Anterior cingulate cortex (tissue), 58 donors: ENCODE results near the gene AUH.
"Not testable (repeated sequence)": the region's sequence is repeated elsewhere in the genome, so short reads cannot be mapped to it uniquely, and the experiment has no call there.

Source experiments
- DNase-seq, 58 donors: peaks; one replicate each; lab custom pipeline; 2025; lab: John Stamatoyannopoulos, UW

AUH gene

GRCh38 chr9:91214867-91215266 is 146.9 kb downstream of the AUH start:
- no peak for DNase-seq

GRCh38 chr9:91214086-91214485 is 147.6 kb downstream of the AUH start:
- DNase-seq = no peak

DNA sequence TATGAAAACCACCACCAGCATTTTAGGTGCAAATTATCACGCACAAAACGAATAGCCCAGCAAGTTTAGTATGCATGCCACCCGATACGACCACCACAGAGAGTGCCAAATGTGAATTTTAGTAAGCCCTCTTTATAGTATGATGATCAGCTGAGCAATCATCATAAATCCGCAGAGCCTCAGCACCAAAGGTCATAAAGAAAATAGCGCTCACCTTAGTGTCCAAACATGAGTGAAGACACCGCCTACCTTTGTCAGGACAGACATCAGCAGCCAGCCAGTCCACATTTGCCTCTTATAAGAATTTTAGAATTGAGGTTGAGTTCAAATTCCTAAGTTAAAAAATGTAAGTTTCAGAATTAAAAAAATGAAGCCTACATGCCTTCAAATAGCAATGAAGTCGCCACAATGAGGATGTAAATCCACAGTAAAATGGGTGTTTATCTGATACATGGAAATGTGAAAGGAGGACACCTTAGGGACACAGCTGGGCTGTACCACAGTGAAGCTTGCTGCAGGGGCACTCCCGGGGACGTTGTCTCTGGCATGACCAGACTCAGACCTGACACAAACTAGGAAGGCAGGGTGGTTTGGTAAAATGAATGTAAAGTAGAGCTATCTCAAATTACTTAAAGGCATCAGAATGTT is 149.0 kb downstream of the AUH start:
- DNase-seq = no peak

DNA sequence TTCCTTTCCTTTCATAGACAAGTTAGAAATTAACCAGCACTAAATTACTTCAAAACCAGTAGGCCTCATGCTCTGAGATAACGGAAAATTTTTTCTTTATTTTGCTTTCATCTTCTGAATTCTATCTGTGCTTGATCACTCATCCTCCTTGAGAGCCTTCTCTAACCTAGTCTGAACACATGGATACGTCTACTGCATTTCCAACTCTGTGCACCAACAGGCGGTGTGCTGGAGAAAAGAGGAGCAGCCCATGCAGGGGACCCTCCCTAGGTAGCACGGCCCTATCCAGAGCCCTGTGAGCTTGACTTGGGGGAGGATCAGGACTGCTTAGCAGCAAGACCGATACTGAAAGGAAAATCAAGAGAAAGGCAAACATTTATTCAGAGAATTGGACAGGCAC is 149.8 kb downstream of the AUH start:
- no peak for DNase-seq

GRCh38 chr9:91211414-91211813 is 150.3 kb downstream of the AUH start:
- no peak for DNase-seq

DNA sequence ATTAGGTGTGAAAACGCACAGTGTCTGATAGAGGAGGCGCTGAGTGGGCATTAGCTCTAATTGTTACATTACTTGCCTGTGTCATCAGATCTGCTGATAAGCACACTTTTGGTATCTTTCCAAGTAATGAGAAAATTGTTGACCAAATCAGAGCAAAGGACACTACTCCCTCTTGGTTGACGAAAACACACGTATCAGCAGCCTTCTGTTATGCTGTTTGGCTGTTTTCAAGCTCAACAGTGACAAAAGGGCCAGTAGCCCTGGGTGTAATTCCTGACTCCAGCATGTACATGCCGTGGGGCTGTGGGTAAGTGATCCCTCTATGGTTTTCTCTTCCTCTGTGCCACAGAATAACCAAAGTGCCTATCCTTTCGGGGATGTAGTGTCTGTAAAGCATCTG is 151.4 kb downstream of the AUH start:
- DNase-seq = no peak

GRCh38 chr9:91208837-91209236 is 152.9 kb downstream of the AUH start:
- peak in 2 of 58 donors; percentile 7 to 30 for DNase-seq

DNA sequence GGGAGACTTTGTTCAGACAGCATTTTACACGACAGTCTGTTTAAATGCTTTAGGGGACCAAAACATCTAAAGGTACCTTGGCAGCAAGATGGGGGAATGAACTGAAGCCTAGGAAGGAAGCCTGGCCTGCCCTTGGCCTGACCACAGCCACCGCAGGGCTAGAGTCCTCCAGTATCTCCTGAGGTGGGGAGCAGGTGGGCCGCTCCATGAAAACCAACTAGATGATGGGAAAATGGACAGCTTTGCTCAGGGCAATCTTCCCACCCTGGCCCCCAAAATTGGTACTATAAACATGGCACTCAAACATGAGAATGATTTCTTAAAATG is 153.3 kb downstream of the AUH start:
- DNase-seq = no peak

- DNase-seq = peak in 1 of 58 donors; percentile 14
Observed at GRCh38 chr9:91207729-91208418, 153.8 kb downstream of the AUH start.

DNA sequence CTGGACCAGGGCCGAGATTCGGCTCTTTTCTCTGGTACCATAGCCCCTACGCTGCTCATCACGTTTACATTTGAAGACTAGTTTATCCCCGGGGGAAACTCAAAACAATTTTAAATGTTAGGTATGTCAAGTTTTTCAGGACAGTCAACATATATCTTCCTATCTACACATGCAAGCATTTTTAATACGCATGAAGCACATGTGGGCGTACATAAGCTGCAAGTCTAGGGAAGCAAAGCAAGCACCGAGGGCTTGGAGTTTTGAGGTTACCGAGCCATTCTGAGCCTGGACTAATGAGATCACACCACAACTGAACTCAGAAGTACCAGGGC is 154.4 kb downstream of the AUH start:
- no peak for DNase-seq

DNA sequence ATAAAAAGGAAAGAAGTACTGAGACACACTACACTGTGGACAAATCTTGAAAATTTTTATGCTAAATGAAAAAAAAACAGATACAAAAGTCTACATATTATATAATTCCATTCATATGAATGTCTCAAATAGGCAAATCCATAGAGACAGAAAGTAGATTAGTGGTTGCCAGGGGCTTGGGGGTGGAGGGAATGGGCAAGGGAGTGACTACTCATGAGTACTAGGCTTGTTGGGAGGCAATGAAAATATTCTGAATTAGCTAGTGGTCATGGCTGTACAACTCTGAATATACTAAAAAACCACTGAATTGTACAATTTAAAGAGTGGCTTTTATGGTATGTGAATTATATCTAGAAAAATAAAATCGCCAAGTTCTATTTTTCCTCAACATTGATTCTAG is 154.9 kb downstream of the AUH start:
- no peak for DNase-seq

- no peak for DNase-seq
Observed at GRCh38 chr9:91202736-91203283, 158.9 kb downstream of the AUH start.

GRCh38 chr9:91200692-91201336 is 160.9 kb downstream of the AUH start:
- DNase-seq = no peak

GRCh38 chr9:91199739-91200497 is 161.8 kb downstream of the AUH start:
- no peak for DNase-seq

- not testable (repeated sequence) for DNase-seq
Observed at GRCh38 chr9:91198881-91199280, 162.8 kb downstream of the AUH start.

GRCh38 chr9:91198405-91198804 is 163.3 kb downstream of the AUH start:
- no peak for DNase-seq

GRCh38 chr9:91197232-91198181 is 164.2 kb downstream of the AUH start:
- DNase-seq = peak in 22 of 58 donors; percentile 6 to 68 (median 29)

GRCh38 chr9:91196103-91196950 is 165.4 kb downstream of the AUH start:
- no peak for DNase-seq
